Neural cell (in vitro differentiated cells): ENCODE results near the gene SNX10. TPM values are rescaled to one million over a fixed set of nuclear protein-coding genes. Genes with fewer than 3 reads are reported as not detected.

ENCODE experiments used
- H2AFZ ChIP-seq: fragments of 200-600, 300-800 bp; sonication (generic), shearing (Covaris generic); 2 replicates; pipeline ENCODE4 v1.6.0; 2014; ENCODE audit warnings: low read depth, mild to moderate bottlenecking, antibody characterized with exemption, low read length, moderate library complexity
- H3F3A ChIP-seq: fragments of 200-600 bp; shearing (Covaris generic); 2 replicates; pipeline ENCODE4 v1.6.1; 2016; ENCODE audit warnings: mild to moderate bottlenecking, moderate library complexity, mixed read lengths, antibody characterized with exemption, low read length; ENCODE audit not compliant: insufficient read depth, poor library complexity, severe bottlenecking
- H3K27ac ChIP-seq: fragments of 200-600, 300-800 bp; sonication (generic), shearing (Covaris generic); 2 replicates; pipeline ENCODE4 v1.5.1; 2014; ENCODE audit warnings: mild to moderate bottlenecking, low read length, moderate library complexity
- H3K27me3 ChIP-seq: fragments of 300-800, 200-600 bp; sonication (generic), shearing (Covaris generic); 2 replicates; pipeline ENCODE4 v1.6.0; 2014; ENCODE audit warnings: mild to moderate bottlenecking, low read depth, low read length, moderate library complexity; ENCODE audit not compliant: insufficient read depth
- H3K36me3 ChIP-seq: fragments of 300-800, 200-600 bp; sonication (generic), shearing (Covaris generic); 2 replicates; pipeline ENCODE4 v1.5.1; 2014; ENCODE audit warnings: mild to moderate bottlenecking, antibody characterized with exemption, low read length, moderate library complexity; ENCODE audit not compliant: insufficient read depth
- H3K4me2 ChIP-seq: fragments of 300-800, 200-600 bp; sonication (generic), shearing (Covaris generic); 2 replicates; pipeline ENCODE4 v1.6.0; 2014; ENCODE audit warnings: mild to moderate bottlenecking, low read length
- H3K4me3 ChIP-seq: fragments of 300-800, 200-600 bp; sonication (generic), shearing (Covaris generic); 2 replicates; pipeline ENCODE4 v1.5.1; 2014; ENCODE audit warnings: mild to moderate bottlenecking, low read length, moderate library complexity
- H3K79me2 ChIP-seq: fragments of 200-600 bp; shearing (Covaris generic); replicated peaks from 2 replicates; pipeline ENCODE4 v1.6.0; 2014; ENCODE audit warnings: mild to moderate bottlenecking, low read length, moderate library complexity; ENCODE audit not compliant: insufficient read depth
- H3K9ac ChIP-seq: fragments of 300-800, 200-600 bp; sonication (generic), shearing (Covaris generic); 2 replicates; pipeline ENCODE4 v1.6.1; 2016; ENCODE audit warnings: mild to moderate bottlenecking, low read length, mixed read lengths
- H3K9me2 ChIP-seq: fragments of 200-600 bp; shearing (Covaris generic); 2 replicates; pipeline ENCODE4 v1.6.1; 2016; ENCODE audit warnings: mild to moderate bottlenecking, low read length, mixed read lengths; ENCODE audit not compliant: insufficient read depth
- H3K9me3 ChIP-seq: fragments of 200-600, 300-800 bp; sonication (generic), shearing (Covaris generic); 2 replicates; pipeline ENCODE4 v1.6.1; 2016; ENCODE audit warnings: mild to moderate bottlenecking, mixed run types, low read length, moderate library complexity, mixed read lengths
- H4K20me1 ChIP-seq: fragments of 200-600 bp; shearing (Covaris generic); 2 replicates; pipeline ENCODE4 v1.6.1; 2016; ENCODE audit warnings: mild to moderate bottlenecking, mixed run types; ENCODE audit not compliant: insufficient read depth
- EP300 ChIP-seq: fragments of 450-650 bp; conservative IDR thresholded peaks from 2 replicates; pipeline ENCODE4 v1.6.1; 2014; ENCODE audit warnings: antibody characterized with exemption, mild to moderate bottlenecking, moderate library complexity; ENCODE audit not compliant: poor library complexity, severe bottlenecking
- EZH2 ChIP-seq: fragments of 200-600, 300-800 bp; shearing (Covaris generic), sonication (generic); IDR thresholded peaks from 2 replicates; pipeline ENCODE4 v1.6.1; 2014; ENCODE audit warnings: antibody characterized with exemption, low read length, borderline replicate concordance, mild to moderate bottlenecking; ENCODE audit not compliant: insufficient read depth, poor library complexity, severe bottlenecking
- POLR2AphosphoS5 ChIP-seq: IDR thresholded peaks from 2 replicates; pipeline ENCODE4 v1.6.1; 2012
- RAD21 ChIP-seq: fragments of 450-650 bp; conservative IDR thresholded peaks from 2 replicates; pipeline ENCODE4 v1.6.1; 2014; ENCODE audit warnings: antibody characterized with exemption, mild to moderate bottlenecking, moderate library complexity
- SMC3 ChIP-seq: fragments of 450-650 bp; conservative IDR thresholded peaks from 2 replicates; pipeline ENCODE4 v1.6.1; 2014; ENCODE audit warnings: antibody characterized with exemption, mild to moderate bottlenecking, moderate library complexity; ENCODE audit not compliant: poor library complexity
- TAF1 ChIP-seq: IDR thresholded peaks from 2 replicates; pipeline ENCODE4 v1.6.1; 2012; ENCODE audit warnings: low read depth
- polyA plus RNA-seq: library from polyadenylated mRNA; depleted of rRNA; stranded (reverse); fragments of >200 nt; gene quantifications from 2 replicates; pipeline ENCODE4 v1.2.3, GENCODE V29; 2014
- TF ChIP-seq, protein P1 (sequence below): fragments of 450-650 bp; IDR thresholded peaks from 2 replicates; pipeline ENCODE4 v1.5.1; 2014; ENCODE audit warnings: antibody characterized with exemption, mild to moderate bottlenecking, moderate library complexity; ENCODE audit not compliant: poor library complexity, severe bottlenecking

Gene SNX10
- polyA plus RNA-seq, 1 donor from 2014 or later: 25.6 TPM

DNA sequence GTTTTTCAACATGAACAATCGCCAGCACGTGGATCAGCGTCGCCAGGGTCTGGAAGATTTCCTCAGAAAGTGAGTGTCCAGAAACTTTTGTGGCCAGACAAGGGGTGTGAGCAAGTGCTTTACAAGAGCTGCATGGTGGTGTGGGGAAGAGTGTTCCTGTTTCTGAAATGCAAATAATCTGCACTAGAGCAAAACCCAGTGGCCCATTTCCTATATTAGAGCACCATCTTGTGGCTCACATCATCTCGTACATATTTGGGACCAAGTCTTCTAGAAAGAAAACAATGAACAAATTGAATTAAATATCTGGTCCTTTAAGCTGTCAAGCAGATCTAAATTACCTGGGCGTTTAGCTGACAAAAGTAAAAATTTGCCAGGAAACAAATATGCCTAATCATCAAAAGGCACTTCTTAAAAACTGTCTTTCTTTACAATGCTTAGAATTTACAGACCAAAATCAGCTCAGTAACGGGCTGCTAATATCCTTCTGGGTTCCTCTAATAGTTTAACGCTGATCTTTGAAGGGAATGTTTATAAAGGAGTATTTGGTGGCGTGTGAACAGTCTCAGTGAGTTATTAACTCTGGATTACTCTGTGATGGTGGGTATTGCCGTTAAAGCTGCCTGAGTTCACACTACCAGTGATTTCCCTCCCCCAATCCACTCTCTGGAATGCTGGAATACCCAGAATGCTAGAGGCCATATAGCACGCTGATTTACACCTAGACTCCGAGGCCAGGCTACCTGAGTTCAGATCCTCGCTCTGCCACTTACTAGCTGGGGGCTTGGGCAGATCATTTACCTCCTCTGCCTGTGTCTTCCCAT lies 73.6 kb downstream of the SNX10 start:
- H2AFZ ChIP-seq: no peak overlapping the region
- H3K9ac ChIP-seq: no peak overlapping the region
- peak overlapping the region; percentile 9 for H3K27ac ChIP-seq

DNA sequence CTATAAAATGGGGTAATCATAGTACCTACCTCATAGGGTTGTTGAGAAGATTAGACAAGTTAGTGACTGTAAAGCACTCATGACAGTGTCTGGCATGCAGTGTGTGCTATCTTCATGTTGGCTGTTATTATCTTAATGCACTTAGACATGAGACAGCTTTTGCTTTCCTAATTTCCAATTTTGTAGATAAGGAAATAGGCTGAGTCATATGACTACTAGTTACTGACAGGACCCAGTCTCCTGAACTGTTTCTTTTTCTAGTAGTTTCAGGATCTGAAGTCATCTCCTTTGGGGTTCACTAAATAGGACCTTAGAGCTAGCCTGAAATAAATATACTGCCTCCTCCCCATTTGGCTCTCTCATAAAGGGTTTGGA lies 74.2 kb downstream of the SNX10 start:
- H3K27ac ChIP-seq: no peak overlapping the region
- H3K27me3 ChIP-seq: no peaks in the 10 kb centered on the region
- no peak overlapping the region for H3K4me3 ChIP-seq
- no peaks in the 10 kb centered on the region for H4K20me1 ChIP-seq
- TF ChIP-seq TAF1: no peak
- no peak for TF ChIP-seq POLR2AphosphoS5
- TF ChIP-seq EZH2: no peak
- TF ChIP-seq SMC3: no peak
- H3F3A ChIP-seq: no peaks in the 10 kb centered on the region
- no peaks in the 10 kb centered on the region for H3K79me2 ChIP-seq
- no peaks in the 10 kb centered on the region for H3K36me3 ChIP-seq
- H3K9me3 ChIP-seq: no peaks in the 10 kb centered on the region
- H2AFZ ChIP-seq: no peak overlapping the region
- H3K9me2 ChIP-seq: no peaks in the 10 kb centered on the region
- no peak overlapping the region for H3K9ac ChIP-seq
- no peak overlapping the region for H3K4me2 ChIP-seq

More for the DNA sequence above, 73.6 kb downstream of the SNX10 start:
- H4K20me1 ChIP-seq: no peaks in the 10 kb centered on the region
- no peak overlapping the region for H3K4me2 ChIP-seq
- TF ChIP-seq, protein P1, sequence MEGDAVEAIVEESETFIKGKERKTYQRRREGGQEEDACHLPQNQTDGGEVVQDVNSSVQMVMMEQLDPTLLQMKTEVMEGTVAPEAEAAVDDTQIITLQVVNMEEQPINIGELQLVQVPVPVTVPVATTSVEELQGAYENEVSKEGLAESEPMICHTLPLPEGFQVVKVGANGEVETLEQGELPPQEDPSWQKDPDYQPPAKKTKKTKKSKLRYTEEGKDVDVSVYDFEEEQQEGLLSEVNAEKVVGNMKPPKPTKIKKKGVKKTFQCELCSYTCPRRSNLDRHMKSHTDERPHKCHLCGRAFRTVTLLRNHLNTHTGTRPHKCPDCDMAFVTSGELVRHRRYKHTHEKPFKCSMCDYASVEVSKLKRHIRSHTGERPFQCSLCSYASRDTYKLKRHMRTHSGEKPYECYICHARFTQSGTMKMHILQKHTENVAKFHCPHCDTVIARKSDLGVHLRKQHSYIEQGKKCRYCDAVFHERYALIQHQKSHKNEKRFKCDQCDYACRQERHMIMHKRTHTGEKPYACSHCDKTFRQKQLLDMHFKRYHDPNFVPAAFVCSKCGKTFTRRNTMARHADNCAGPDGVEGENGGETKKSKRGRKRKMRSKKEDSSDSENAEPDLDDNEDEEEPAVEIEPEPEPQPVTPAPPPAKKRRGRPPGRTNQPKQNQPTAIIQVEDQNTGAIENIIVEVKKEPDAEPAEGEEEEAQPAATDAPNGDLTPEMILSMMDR: peak; percentile 94
- peak; percentile 98 for TF ChIP-seq SMC3
- no peak for TF ChIP-seq EP300
- peak; percentile 98 for TF ChIP-seq RAD21
- no peaks in the 10 kb centered on the region for H3F3A ChIP-seq
- H3K79me2 ChIP-seq: no peaks in the 10 kb centered on the region
- H3K9me3 ChIP-seq: no peaks in the 10 kb centered on the region
- H3K27me3 ChIP-seq: no peaks in the 10 kb centered on the region
- H3K4me3 ChIP-seq: no peak overlapping the region
- H3K36me3 ChIP-seq: no peaks in the 10 kb centered on the region
- H3K9me2 ChIP-seq: no peaks in the 10 kb centered on the region

DNA sequence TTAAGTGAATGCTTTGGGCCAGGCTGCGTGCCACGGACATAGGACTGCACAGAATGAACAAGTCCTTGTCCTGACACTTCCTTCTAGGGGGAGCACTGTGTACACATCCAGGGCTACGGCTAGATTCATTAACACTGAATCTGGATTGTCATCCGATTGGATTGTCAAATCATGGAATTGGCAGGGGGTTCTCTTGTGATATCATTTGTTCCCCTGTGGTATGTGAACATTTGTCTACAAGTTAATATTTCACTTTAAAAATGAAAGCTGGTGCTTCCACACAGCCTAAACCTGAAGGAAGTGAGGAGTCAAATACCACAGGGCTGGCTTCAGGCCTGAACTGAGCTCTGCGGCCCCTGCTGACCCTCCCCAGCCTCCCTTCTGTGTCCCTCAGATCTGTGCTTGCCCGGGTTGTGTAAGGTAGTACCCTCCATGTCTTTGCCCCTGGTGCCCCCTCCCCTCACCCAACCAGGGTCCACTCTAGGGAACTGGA lies 75.6 kb downstream of the SNX10 start:
- no peak overlapping the region for H3K4me3 ChIP-seq
- H3K36me3 ChIP-seq: no peaks in the 10 kb centered on the region
- H2AFZ ChIP-seq: no peak overlapping the region
- no peaks in the 10 kb centered on the region for H3K9me2 ChIP-seq
- TF ChIP-seq TAF1 (no peak), POLR2AphosphoS5 (no peak), EP300 (no peak)
- TF ChIP-seq, protein P1: no peak
- no peaks in the 10 kb centered on the region for H3K27me3 ChIP-seq
- H3K27ac ChIP-seq: no peak overlapping the region
- no peak overlapping the region for H3K9ac ChIP-seq
- H3F3A ChIP-seq: no peaks in the 10 kb centered on the region
- no peak overlapping the region for H3K4me2 ChIP-seq
- no peaks in the 10 kb centered on the region for H3K79me2 ChIP-seq
- no peaks in the 10 kb centered on the region for H3K9me3 ChIP-seq
- H4K20me1 ChIP-seq: no peaks in the 10 kb centered on the region
